GM21390 (cell line): ENCODE data around the gene FGFRL1.
"Not testable (repeated sequence)": the region's sequence is repeated elsewhere in the genome, so short reads cannot be mapped to it uniquely, and the experiment has no call there.

Experiments used
- ATAC-seq: cut with Tn5 transposase; IDR thresholded peaks from one replicate; pipeline ENCODE4 v1.9.1; 2021; ENCODE audit not compliant: unreplicated experiment

Gene FGFRL1

GRCh38 chr4:1036976-1037810, 25.8 kb downstream of the FGFRL1 start:
- ATAC-seq, result no peak

- ATAC-seq, result no peak
These were observed 27.6 kb downstream of the FGFRL1 start for GRCh38 chr4:1038948-1039492.

- no peak for ATAC-seq
These were observed 28.3 kb downstream of the FGFRL1 start for GRCh38 chr4:1039493-1040343.

- ATAC-seq, result no peak
These were observed 29.1 kb downstream of the FGFRL1 start for GRCh38 chr4:1040344-1041146.

- no peak for ATAC-seq
These were observed 29.9 kb downstream of the FGFRL1 start for GRCh38 chr4:1041147-1041935.

- no peak for ATAC-seq
These were observed 30.5 kb downstream of the FGFRL1 start for GRCh38 chr4:1041936-1042330.

- no peak for ATAC-seq
These were observed 31.1 kb downstream of the FGFRL1 start for GRCh38 chr4:1042352-1043055.

- no peak for ATAC-seq
These were observed 31.7 kb downstream of the FGFRL1 start for GRCh38 chr4:1043162-1043561.

- no peak for ATAC-seq
These were observed 32.4 kb downstream of the FGFRL1 start for GRCh38 chr4:1043651-1044468.

- no peak for ATAC-seq
These were observed 33.2 kb downstream of the FGFRL1 start for GRCh38 chr4:1044469-1045192.

- ATAC-seq, result no peak
These were observed 33.8 kb downstream of the FGFRL1 start for GRCh38 chr4:1045193-1045594.

- ATAC-seq, result no peak
These were observed 34.3 kb downstream of the FGFRL1 start for GRCh38 chr4:1045595-1046201.

- not testable (repeated sequence) for ATAC-seq
These were observed 35.2 kb downstream of the FGFRL1 start for GRCh38 chr4:1046581-1047011.

- no peak for ATAC-seq
These were observed 35.9 kb downstream of the FGFRL1 start for GRCh38 chr4:1047106-1047975.

- ATAC-seq, result no peak
These were observed 36.7 kb downstream of the FGFRL1 start for GRCh38 chr4:1047976-1048772.
